ENCODE measurements around the gene RPL29.

RPL29 gene

GRCh38 chr3:51954105-51954504 is 41.6 kb downstream of the RPL29 start:
- DNase-seq (ENCODE audit: insufficient read length, low spot score) (no peak), FAIRE-seq (no peak)
- no peak for TF ChIP-seq POLR2A (IDR thresholded peaks at IDR 0.05; ENCODE audit: low read depth, low read length)

GRCh38 chr3:51953445-51953844 is 42.2 kb downstream of the RPL29 start:
- FAIRE-seq: no peak
- peak; percentile 70 for DNase-seq (ENCODE audit: insufficient read length, low spot score)
- TF ChIP-seq POLR2A (IDR thresholded peaks at IDR 0.05; ENCODE audit: low read depth, low read length): no peak

DNA sequence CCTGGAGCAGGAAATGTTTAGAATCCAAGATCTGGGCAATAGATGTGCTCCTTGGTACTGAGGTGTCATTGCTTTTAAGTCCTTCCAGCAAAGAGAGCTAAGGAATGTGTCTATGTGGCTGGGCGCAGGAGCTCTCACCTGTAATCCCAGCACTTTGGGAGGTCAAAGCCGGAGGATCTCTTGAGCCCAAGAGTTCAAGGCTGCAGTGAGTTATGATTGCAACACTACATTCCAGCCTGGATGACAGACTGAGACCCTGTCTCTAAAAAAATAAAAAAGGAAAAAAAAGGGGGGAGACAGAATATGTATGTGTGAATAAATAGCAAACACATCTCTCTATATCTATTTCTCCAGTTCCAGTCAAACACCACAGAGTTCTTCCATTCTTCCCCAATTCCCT is 44.8 kb downstream of the RPL29 start:
- DNase-seq (ENCODE audit: insufficient read length, low spot score) (no peak), FAIRE-seq (no peak)
- TF ChIP-seq POLR2A (IDR thresholded peaks at IDR 0.05; ENCODE audit: low read depth, low read length): no peak

GRCh38 chr3:51949121-51949520 is 46.6 kb downstream of the RPL29 start:
- TF ChIP-seq POLR2A (IDR thresholded peaks at IDR 0.05; ENCODE audit: low read depth, low read length): no peak
- DNase-seq (ENCODE audit: insufficient read length, low spot score) (no peak), FAIRE-seq (no peak)

GRCh38 chr3:51948016-51948580 is 47.6 kb downstream of the RPL29 start:
- FAIRE-seq (no peak), DNase-seq (ENCODE audit: insufficient read length, low spot score) (no peak)
- TF ChIP-seq POLR2A (IDR thresholded peaks at IDR 0.05; ENCODE audit: low read depth, low read length): no peak

DNA sequence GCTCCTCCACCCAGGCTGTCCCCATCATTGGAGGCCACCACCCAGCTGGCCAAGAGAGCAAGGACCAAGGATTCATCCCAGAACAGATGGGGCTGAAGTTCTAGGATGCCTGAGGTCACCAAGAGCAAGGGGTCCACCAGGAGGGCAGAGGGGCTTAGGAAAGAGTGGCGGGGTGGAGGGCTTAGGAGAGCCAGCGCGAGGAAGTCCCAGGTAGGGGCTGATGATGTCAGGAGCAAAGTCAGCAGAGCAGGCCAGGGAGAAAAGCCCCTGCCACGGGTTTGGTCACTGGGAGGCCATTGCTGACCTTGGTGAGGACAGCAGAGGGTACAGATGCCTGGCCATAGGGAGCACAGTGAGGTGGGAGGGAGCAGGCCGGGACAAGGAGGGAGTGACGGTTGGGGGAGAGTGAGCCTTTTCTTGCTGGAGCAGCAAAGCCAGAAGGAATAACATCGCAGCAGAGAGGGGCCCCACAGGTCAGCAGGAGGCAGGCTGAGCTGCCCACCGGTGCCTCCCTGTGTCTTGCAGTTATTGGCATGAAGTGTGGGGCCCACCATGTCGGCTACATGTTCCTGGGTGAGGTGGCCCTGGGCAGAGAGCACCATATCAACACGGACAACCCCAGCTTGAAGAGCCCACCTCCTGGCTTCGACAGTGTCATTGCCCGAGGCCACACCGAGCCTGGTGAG is 48.3 kb downstream of the RPL29 start:
- no peak for FAIRE-seq

DNA sequence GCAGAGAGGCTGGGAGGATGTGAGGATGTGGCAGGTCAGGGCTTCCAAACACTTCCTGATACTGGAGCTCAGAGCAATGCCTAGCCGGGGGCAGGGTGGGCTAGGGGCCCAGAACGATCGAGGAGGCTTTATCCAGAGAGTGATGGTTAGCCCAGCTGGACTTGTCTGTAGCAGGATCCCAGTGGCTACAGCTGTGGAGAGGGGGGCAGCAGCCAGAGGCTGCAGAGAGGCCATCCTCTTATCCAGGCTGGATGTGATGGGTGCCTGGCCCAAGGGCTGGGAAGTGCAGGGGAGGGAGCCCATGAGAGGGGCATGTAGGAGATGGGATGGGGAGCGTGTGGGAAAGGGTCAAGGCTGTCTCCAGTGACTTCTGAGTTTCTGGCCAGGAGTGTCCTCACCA is 48.9 kb downstream of the RPL29 start:
- DNase-seq (ENCODE audit: insufficient read length, low spot score) (no peak), FAIRE-seq (no peak)
- no peak for TF ChIP-seq POLR2A (IDR thresholded peaks at IDR 0.05; ENCODE audit: low read depth, low read length)

More for the DNA sequence above, 48.3 kb downstream of the RPL29 start:
- no peak for DNase-seq (ENCODE audit: insufficient read length, low spot score)
- no peak for TF ChIP-seq POLR2A (IDR thresholded peaks at IDR 0.05; ENCODE audit: low read depth, low read length)

- no peak for TF ChIP-seq POLR2A (IDR thresholded peaks at IDR 0.05; ENCODE audit: low read depth, low read length)
- DNase-seq (ENCODE audit: insufficient read length, low spot score) (no peak), FAIRE-seq (no peak)
Measured at GRCh38 chr3:51945926-51946705, 49.6 kb downstream of the RPL29 start.

DNA sequence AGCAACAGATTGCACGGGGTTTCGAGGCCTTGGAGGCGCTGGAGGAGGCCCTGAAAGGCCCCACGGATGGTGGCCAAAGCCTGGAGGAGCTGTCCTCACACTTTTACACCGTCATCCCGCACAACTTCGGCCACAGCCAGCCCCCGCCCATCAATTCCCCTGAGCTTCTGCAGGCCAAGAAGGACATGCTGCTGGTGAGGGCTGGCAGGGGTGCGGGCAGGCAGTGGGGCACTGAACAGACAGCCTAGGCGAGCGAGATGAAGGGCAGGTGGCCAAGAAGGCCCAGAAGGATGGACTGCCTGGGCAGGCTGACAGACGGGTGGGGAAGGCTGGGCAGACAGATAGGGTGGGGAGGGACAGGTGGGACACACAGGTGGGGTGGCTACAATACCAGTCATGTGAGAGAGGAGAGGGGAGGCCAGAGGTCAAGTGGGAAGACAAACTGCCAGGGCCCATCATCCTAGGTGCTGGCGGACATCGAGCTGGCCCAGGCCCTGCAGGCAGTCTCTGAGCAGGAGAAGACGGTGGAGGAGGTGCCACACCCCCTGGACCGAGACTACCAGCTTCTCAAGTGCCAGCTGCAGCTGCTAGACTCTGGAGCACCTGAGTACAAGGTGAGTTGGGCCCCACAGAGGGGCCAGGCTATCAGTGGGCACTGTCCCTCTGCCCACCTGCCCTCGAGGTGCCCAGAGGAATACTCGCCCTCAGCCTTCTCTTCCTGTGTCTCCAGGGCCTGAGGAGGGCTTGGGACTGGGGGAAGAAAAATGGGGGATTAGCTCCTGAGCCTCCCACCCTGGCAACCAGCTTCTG is 50.5 kb downstream of the RPL29 start:
- no peak for FAIRE-seq
- DNase-seq (ENCODE audit: insufficient read length, low spot score): no peak
- no peak for TF ChIP-seq POLR2A (IDR thresholded peaks at IDR 0.05; ENCODE audit: low read depth, low read length)

GRCh38 chr3:51944451-51945021 is 51.2 kb downstream of the RPL29 start:
- no peak for TF ChIP-seq POLR2A (IDR thresholded peaks at IDR 0.05; ENCODE audit: low read depth, low read length)
- FAIRE-seq: no peak
- no peak for DNase-seq (ENCODE audit: insufficient read length, low spot score)
